ENCODE data around the gene ZNF682.

DNA sequence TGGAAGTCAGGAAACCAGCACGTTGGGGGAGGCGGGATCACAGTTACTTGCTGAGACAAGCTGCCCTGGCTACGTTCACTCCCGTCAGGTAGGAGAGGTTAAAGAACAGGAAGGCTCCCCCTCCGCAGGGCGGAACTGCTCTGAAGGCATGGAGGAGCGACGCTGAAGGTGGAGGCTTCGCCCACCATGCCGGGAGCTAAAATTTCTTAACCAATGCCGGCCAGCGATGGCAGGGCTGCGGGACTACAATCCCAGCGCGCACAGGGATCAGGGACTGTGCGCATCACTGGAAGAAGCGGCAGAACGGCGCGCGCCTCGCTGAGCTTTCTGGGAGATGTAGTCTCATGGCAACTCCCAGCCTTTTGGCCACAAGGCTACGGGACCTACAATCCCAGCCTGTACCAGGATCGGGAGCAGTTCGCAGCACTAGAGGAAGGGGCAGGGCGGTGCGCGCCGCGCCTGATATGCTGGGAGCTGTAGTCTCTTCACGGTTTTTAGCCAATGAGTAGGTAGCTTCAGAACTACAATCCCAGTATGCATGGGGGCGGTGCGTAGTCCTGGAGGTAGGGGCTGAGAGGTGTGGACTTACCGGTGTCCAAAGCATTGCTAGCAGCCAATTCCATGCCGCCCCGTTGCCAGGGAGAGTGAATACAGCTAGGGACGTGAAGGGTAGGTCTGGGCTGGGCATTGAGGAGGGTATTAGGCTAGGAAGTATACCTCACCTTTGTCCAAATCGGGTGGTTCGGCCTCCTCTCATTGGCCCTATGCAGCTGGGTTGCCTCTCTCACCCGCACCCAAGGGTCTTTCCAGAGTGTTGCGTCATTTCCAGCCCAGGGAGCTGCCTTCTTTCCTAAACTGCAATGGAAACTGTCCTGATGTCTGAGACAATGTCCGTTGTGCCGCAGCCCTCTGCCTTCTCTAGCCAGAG is 12.8 kb upstream of the ZNF682 start:
- TF ChIP-seq, protein P1, sequence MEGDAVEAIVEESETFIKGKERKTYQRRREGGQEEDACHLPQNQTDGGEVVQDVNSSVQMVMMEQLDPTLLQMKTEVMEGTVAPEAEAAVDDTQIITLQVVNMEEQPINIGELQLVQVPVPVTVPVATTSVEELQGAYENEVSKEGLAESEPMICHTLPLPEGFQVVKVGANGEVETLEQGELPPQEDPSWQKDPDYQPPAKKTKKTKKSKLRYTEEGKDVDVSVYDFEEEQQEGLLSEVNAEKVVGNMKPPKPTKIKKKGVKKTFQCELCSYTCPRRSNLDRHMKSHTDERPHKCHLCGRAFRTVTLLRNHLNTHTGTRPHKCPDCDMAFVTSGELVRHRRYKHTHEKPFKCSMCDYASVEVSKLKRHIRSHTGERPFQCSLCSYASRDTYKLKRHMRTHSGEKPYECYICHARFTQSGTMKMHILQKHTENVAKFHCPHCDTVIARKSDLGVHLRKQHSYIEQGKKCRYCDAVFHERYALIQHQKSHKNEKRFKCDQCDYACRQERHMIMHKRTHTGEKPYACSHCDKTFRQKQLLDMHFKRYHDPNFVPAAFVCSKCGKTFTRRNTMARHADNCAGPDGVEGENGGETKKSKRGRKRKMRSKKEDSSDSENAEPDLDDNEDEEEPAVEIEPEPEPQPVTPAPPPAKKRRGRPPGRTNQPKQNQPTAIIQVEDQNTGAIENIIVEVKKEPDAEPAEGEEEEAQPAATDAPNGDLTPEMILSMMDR (IDR thresholded peaks at IDR 0.05): no peak
- no peak for TF ChIP-seq ZFX (IDR thresholded peaks at IDR 0.05; ENCODE audit: borderline replicate concordance)

All from 22Rv1 (cell line).